GM19238 (cell line): ENCODE results near the gene COL27A1.

Experiments used
- DNase-seq: peaks from one replicate; pipeline ENCODE4 v3.0.0; 2011; ENCODE audit warnings: low spot score; ENCODE audit not compliant: insufficient read length

The COL27A1 gene

DNA sequence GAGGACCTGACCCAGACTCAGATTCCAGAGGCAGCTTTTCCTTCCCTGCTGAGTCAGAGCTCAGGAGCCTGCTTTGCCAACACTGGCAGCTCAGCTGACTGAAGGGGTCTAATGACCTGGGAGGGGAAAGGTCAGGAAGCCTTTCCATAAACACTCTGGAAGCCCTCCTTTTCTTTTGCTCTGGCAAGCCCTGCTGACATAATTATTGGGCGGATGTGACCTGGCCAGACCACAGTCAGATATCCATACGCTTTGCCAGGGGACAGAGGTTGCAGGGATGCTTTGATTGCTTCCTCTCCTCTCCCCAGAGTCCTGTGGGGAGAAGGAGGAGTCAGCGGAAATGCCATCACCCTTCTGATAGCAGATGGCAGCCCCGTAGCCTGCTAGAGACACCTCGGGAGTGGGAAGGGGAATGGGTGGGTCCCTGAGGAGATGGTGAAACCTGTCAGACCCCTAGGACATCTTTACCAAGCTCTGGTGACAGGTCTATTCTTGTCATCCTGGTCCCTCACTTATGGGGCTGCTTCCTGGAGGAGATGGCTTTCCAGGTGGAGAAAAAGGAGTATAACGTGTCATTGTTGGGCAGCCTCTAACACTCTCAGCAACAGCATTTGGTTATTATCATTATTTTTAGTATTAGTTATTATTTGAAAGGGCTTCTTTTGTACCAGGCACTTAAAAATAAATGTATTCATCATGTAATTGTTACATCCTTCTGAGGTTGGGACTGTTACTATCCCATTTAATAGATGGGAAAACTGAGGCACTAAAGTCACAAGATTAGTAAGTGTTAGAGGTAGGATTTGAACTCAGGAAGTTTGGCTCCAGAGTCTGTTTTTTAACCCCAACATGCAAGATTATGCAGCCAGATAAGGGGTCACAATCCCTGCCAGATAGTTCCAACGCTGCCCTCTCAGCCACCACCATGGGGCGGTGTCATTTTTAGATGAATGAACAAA lies 11.6 kb downstream of the COL27A1 start:
- no peak for DNase-seq

DNA sequence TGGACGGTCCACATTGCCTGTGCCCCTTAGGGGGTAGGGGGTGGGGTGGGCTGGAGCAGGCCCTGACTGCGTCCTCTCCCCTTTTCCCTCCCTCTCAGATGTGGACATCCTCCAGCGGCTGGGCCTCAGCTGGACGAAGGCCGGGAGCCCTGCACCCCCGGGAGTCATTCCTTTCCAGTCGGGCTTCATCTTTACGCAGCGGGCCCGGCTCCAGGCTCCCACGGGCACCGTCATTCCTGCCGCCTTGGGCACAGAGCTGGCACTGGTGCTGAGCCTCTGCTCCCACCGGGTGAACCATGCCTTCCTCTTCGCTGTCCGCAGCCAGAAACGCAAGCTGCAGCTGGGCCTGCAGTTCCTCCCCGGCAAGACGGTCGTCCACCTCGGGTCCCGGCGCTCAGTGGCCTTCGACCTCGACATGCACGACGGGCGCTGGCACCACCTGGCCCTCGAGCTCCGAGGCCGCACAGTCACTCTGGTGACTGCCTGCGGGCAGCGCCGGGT lies 12.3 kb downstream of the COL27A1 start:
- DNase-seq, result no peak

DNA sequence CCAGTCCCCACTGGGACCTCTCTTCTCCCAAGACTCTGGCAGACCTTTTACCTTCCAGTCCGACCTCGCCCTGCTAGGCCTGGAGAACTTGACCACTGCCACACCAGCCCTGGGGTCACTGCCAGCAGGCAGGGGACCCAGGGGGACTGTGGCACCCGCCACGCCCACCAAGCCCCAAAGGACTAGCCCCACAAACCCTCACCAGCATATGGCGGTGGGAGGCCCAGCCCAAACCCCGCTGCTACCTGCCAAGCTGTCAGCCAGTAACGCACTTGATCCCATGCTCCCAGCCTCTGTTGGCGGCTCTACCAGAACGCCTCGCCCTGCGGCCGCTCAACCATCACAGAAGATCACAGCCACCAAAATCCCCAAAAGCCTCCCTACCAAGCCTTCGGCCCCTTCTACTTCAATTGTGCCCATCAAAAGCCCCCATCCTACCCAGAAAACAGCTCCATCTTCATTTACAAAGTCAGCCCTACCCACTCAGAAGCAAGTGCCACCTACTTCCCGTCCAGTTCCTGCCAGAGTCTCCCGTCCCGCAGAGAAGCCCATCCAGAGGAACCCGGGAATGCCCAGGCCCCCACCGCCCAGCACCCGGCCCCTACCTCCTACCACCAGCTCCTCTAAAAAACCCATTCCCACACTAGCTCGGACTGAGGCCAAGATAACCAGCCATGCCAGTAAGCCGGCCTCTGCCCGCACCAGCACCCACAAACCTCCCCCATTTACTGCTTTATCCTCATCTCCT lies 13.1 kb downstream of the COL27A1 start:
- no peak for DNase-seq

GRCh38 chr9:114169029-114169951 lies 14.0 kb downstream of the COL27A1 start:
- DNase-seq, result no peak

- DNase-seq, result no peak
Measured at GRCh38 chr9:114169952-114170770, 14.8 kb downstream of the COL27A1 start.

DNA sequence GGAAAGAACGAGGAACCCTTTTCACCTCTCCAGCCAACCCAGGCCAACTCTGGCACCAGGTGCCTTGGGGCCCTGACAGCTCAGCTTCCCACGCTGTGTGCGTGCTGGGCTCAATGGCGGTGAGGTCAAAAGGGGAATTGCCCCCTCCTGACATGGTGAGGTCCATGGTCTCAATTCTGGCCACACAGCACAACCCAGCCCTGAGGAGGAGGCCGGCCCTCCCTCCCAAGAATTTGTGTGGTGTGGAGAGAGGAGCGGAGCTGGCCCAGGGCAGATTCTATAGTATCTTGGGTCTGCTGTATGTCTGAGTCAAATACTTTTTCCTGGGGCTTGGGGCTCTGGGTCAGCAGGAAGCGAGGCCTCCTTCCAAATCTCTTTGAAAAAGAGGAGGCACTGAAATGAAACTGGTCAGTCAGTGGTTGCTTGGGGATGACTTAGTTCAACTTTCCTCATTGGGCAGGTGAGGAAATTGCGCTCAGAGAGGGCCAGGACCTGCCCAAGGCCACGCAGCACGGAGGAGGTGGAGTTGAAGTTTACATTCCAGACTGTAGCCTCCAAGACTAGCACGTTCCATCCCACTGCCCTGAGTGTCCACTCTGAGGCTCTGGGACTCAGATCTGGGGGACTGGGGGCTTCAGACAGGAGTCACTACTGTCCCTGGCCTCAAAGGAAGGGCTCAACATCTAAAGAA lies 15.6 kb downstream of the COL27A1 start:
- no peak for DNase-seq

GRCh38 chr9:114171500-114171899 lies 16.2 kb downstream of the COL27A1 start:
- DNase-seq, result no peak

GRCh38 chr9:114172981-114173833 lies 17.9 kb downstream of the COL27A1 start:
- DNase-seq, result no peak

- DNase-seq, result no peak
Measured at GRCh38 chr9:114174557-114174875, 19.2 kb downstream of the COL27A1 start.

- no peak for DNase-seq
Measured at GRCh38 chr9:114174876-114175771, 19.8 kb downstream of the COL27A1 start.

DNA sequence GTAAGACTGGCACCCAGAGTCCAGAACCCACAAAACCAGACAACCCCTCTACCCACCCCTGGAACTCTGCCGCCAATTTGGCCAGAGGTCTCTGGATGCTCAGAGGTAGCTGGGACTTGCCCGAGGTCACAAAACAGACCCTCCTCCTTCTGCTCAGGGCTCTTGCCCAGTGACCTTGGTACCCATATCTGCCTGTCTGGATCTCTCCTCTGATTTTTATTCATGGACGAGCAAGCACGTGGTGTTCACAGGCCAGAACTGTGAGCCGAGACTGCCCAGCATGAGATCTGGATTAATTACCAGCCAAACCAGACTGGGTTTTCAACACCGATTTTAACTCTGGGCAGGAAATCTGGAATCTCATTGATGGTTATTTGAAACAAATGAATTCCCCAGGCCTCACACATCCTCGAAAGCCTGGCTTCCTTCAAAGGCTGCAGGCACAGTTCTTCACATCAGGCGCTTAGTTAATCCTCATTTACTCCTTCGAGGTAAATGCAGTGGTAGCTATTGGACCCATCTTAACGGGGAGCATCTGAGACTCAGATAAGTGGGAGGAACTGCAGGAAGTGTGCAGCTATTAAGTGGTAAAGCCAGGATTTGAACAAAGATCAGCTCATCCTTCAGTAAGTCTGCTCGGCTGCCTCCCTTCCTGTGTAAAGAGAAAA lies 21.4 kb downstream of the COL27A1 start:
- no peak for DNase-seq

DNA sequence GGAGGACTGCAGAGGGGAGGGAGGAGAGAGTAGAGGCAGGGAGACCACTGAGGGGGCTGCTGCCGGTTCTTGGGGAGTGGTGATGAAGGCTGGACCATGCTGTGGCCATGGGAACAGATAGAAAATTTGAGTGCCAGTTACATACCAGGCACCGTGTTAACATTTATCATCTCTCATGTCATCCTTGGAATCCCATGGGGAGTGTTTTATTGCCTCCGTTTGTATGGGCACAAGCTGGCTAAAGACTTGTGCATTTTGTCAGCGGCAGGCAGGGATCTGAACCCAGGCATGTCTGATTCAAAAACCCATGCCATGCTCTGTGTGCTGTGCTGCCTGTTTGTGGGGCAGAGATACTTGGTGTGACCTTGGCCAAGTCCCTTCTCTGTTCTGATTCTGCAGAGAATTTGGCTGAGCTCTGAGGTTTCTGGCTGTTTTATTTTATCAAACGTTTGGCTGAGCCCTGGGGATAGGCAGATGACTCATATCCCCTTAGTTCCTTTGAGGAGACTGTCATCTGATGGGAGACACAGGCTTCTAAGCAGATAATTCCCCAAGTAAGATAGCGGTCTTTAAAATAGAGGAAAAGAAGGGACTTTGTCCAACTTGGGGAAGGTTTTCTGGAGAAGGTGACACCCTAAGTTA lies 22.2 kb downstream of the COL27A1 start:
- no peak for DNase-seq

GRCh38 chr9:114178076-114178475 lies 22.7 kb downstream of the COL27A1 start:
- DNase-seq, result no peak

GRCh38 chr9:114178756-114179450 lies 23.6 kb downstream of the COL27A1 start:
- no peak for DNase-seq

GRCh38 chr9:114179516-114179915 lies 24.2 kb downstream of the COL27A1 start:
- DNase-seq, result no peak
